Gastrocnemius medialis (tissue), 4 donors: ENCODE results near the gene RPP14. TPM values are rescaled to one million over a fixed set of nuclear protein-coding genes. Genes with fewer than 3 reads are reported as not detected.
A peak's percentile ranks its signal among the peaks of the same experiment; 100 is the strongest.

Experiments used
- ATAC-seq, 2 donors: fragments of 150-250 bp; one replicate each; pipeline ENCODE4 v1.9.1; 2016
- DNase-seq, 2 donors: peaks; one replicate each; pipeline ENCODE4 v3.0.0-alpha.2; 2019
- H3K27ac ChIP-seq, 4 donors: fragments of 200-600 bp; sonication (generic); 1 replicate in 1 of 4; 2 replicates in 3 of 4; pipeline ENCODE4 v1.5.1; 2016 to 2018; ENCODE audit warnings: mild to moderate bottlenecking in 2 of 4, moderate library complexity in 1 of 4
- H3K27me3 ChIP-seq, 3 donors: fragments of 200-600 bp; sonication (generic) in 2 of 3; 1 replicate in 1 of 3; 2 replicates in 2 of 3; pipeline versions ENCODE4 v1.5.1 to v1.6.0; 2016 to 2019; ENCODE audit warnings: mild to moderate bottlenecking in 1 of 3, moderate library complexity in 1 of 3
- H3K36me3 ChIP-seq, 2 donors: fragments of 200-600 bp; sonication (generic) in 1 of 2; one replicate each; pipeline ENCODE4 v1.5.1; 2017 to 2018
- H3K4me1 ChIP-seq, 2 donors: fragments of 200-600 bp; sonication (generic) in 1 of 2; one replicate each; pipeline ENCODE4 v1.5.1; 2016 to 2017; ENCODE audit warnings: mild to moderate bottlenecking in 2 of 2
- H3K4me3 ChIP-seq, 4 donors: fragments of 200-600 bp; sonication (generic) in 3 of 4; 1 replicate in 1 of 4; 2 replicates in 3 of 4; pipeline ENCODE4 v1.5.1; 2016 to 2019; ENCODE audit warnings: mild to moderate bottlenecking in 2 of 4
- H3K9me3 ChIP-seq, 3 donors: fragments of 200-600 bp; sonication (generic) in 2 of 3; 1 replicate in 1 of 3; 2 replicates in 2 of 3; pipeline ENCODE4 v1.5.1; 2016 to 2019
- CTCF ChIP-seq, 5 experiments: fragments of 450-650 bp in 3 of 5; fragments of 200-600 bp in 2 of 5; sonication (generic) in 2 of 5; IDR thresholded peaks in 4 of 5; conservative IDR thresholded peaks in 1 of 5; 1 replicate in 4 of 5; 2 replicates in 1 of 5; pipeline ENCODE4 v1.5.1; 2016 to 2019; ENCODE audit warnings: antibody characterized with exemption in 5 of 5, mild to moderate bottlenecking in 3 of 5, moderate library complexity in 3 of 5
- POLR2A ChIP-seq, 2 donors: fragments of 450-650 bp; IDR thresholded peaks; one replicate each; pipeline ENCODE4 v1.6.1; 2017; ENCODE audit warnings: antibody characterized with exemption in 2 of 2, mild to moderate bottlenecking in 2 of 2, moderate library complexity in 2 of 2
- in situ Hi-C, 4 donors: fragments of 200-750 bp; cut with MboI; loops; one replicate each; pipeline versions ENCODE4 v1.15.0 to v1.8.0; 2017; ENCODE audit warnings: low sequenced_read_pairs in 4 of 4
- intact Hi-C: fragments of 100-400 bp; cut with DNase I; formaldehyde crosslinking; loops from one replicate; pipeline ENCODE4 v1.15.1; 2023; ENCODE audit warnings: low total_unique reads
- total RNA-seq, 4 donors: library from RNA; depleted of rRNA; stranded (reverse); fragments of >200 nt; gene quantifications; one replicate each; pipeline versions ENCODE4 v1.1.0 to v1.2.3, GENCODE V29; 2016

Gene RPP14
- total RNA-seq, 4 donors from 2014 or later = 16.6 to 28.9 (median 17.1) TPM

GRCh38 chr3:58345457-58345856 lies 39.4 kb downstream of the RPP14 start:
- DNase-seq (no peak), ATAC-seq (no peak)
- H3K4me1 ChIP-seq = peaks cover 6 to 7% of the 10 kb centered on the region in 2 donors
- H3K27me3 ChIP-seq = no peaks in the 10 kb centered on the region
- no peak for TF ChIP-seq POLR2A (IDR thresholded peaks at IDR 0.05)
- no peak for TF ChIP-seq CTCF (IDR thresholded peaks at IDR 0.05 in 4 of 5, conservative IDR thresholded peaks at IDR 0.05 in 1 of 5)
- no peak overlapping the region for H3K4me3 ChIP-seq
- H3K36me3 ChIP-seq = no peaks in the 10 kb centered on the region
- H3K9me3 ChIP-seq = no peaks in the 10 kb centered on the region
- in situ Hi-C loops = no loop called here
- no peak overlapping the region for H3K27ac ChIP-seq
- intact Hi-C loops = no loop called here

GRCh38 chr3:58346368-58346767 lies 40.3 kb downstream of the RPP14 start:
- no peak for TF ChIP-seq POLR2A (IDR thresholded peaks at IDR 0.05)
- TF ChIP-seq CTCF (IDR thresholded peaks at IDR 0.05 in 4 of 5, conservative IDR thresholded peaks at IDR 0.05 in 1 of 5) = no peak
- H3K9me3 ChIP-seq = no peaks in the 10 kb centered on the region
- H3K36me3 ChIP-seq = no peaks in the 10 kb centered on the region
- in situ Hi-C loops = no loop called here
- H3K4me1 ChIP-seq = peaks cover 14% of the 10 kb centered on the region in 2 donors
- intact Hi-C loops = no loop called here
- H3K4me3 ChIP-seq = no peak overlapping the region
- no peak for DNase-seq
- ATAC-seq = no peak
- no peak overlapping the region for H3K27ac ChIP-seq
- no peaks in the 10 kb centered on the region for H3K27me3 ChIP-seq

- in situ Hi-C loops = no loop called here
- no peak overlapping the region for H3K27ac ChIP-seq
- H3K36me3 ChIP-seq = no peaks in the 10 kb centered on the region
- H3K27me3 ChIP-seq = no peaks in the 10 kb centered on the region
- no peaks in the 10 kb centered on the region for H3K9me3 ChIP-seq
- H3K4me3 ChIP-seq = no peak overlapping the region
- H3K4me1 ChIP-seq = peaks cover 14 to 18% of the 10 kb centered on the region in 2 donors
- no peak for ATAC-seq
- DNase-seq = no peak
- TF ChIP-seq CTCF (IDR thresholded peaks at IDR 0.05 in 4 of 5, conservative IDR thresholded peaks at IDR 0.05 in 1 of 5) (no peak), POLR2A (IDR thresholded peaks at IDR 0.05) (no peak)
- intact Hi-C loops = no loop called here
Observed at GRCh38 chr3:58347984-58348383, 41.9 kb downstream of the RPP14 start.

GRCh38 chr3:58349792-58350626 lies 44.0 kb downstream of the RPP14 start:
- no peak for DNase-seq
- no peaks in the 10 kb centered on the region for H3K36me3 ChIP-seq
- TF ChIP-seq POLR2A (IDR thresholded peaks at IDR 0.05) (no peak), CTCF (IDR thresholded peaks at IDR 0.05 in 4 of 5, conservative IDR thresholded peaks at IDR 0.05 in 1 of 5) (no peak)
- H3K9me3 ChIP-seq = no peaks in the 10 kb centered on the region
- no peak overlapping the region for H3K27ac ChIP-seq
- no peaks in the 10 kb centered on the region for H3K27me3 ChIP-seq
- ATAC-seq = peak in 1 of 2 donors; percentile 15
- no peak overlapping the region for H3K4me3 ChIP-seq
- H3K4me1 ChIP-seq = peaks cover 14 to 18% of the 10 kb centered on the region in 2 donors
- intact Hi-C loops (no loop called here), in situ Hi-C loops (no loop called here)
